Endothelial cell of umbilical vein (primary cell): Measurements from ENCODE around the gene ZSWIM7. TPM values are rescaled to one million over a fixed set of nuclear protein-coding genes. Genes with fewer than 3 reads are reported as not detected.

Source experiments
- Bru-seq: library from RNA; stranded (reverse); fragments of 400-500 nt; gene quantifications from one replicate; lab custom pipeline; 2021; lab: Mats Ljungman, UMichigan
- BruChase-seq, 2 experiments: library from RNA; stranded (reverse); fragments of 400-500 nt; gene quantifications; one replicate each; lab custom pipeline; 2021; lab: Mats Ljungman, UMichigan
- BruUV-seq: library from RNA; stranded (reverse); fragments of 400-500 nt; replicated peaks from 2 replicates; lab custom pipeline; 2021; lab: Mats Ljungman, UMichigan
- CTCF ChIA-PET: fragments of 300-600, 350-600 bp; sonication (Branson Sonifier 250); formaldehyde crosslinking; loops from one replicate; lab custom pipeline; 2021; ENCODE audit warnings: antibody characterized with exemption, inconsistent platforms; lab: Charles Lee
- POLR2A ChIA-PET: fragments of 300-600, 350-600 bp; sonication (Branson Sonifier 250); formaldehyde crosslinking; loops from one replicate; lab custom pipeline; 2021; ENCODE audit warnings: antibody characterized with exemption, inconsistent platforms; lab: Charles Lee
- DNase-seq: peaks from one replicate; pipeline ENCODE4 v3.0.0-alpha.2; 2011; ENCODE audit warnings: low read depth, low spot score
- FAIRE-seq: peaks from 2 replicates; lab custom pipeline; 2011; peaks lifted over from hg19 to GRCh38; lab: Jason Lieb, UNC
- H2AFZ ChIP-seq: 2 replicates; pipeline ENCODE4 v1.6.0; 2012; ENCODE audit warnings: low read depth, low read length, control low read depth, inconsistent platforms
- H3K27ac ChIP-seq: 2 replicates; pipeline ENCODE4 v1.5.1; 2011; ENCODE audit warnings: low read depth, mild to moderate bottlenecking, control low read depth, low read length, moderate library complexity; ENCODE audit not compliant: insufficient read depth
- H3K27me3 ChIP-seq, 2 experiments: 2 replicates each; pipeline versions ENCODE4 v1.6.0 to v1.6.1; 2011; ENCODE audit warnings: low read length in 2 of 2, mixed read lengths in 1 of 2; ENCODE audit not compliant: control insufficient read depth in 2 of 2, insufficient read depth in 2 of 2
- H3K36me3 ChIP-seq, 2 experiments: 2 replicates in 1 of 2; 3 replicates in 1 of 2; pipeline ENCODE4 v1.5.1; 2011; ENCODE audit warnings: low read length in 2 of 2, mild to moderate bottlenecking in 1 of 2, moderate library complexity in 1 of 2; ENCODE audit not compliant: control insufficient read depth in 2 of 2, insufficient read depth in 2 of 2; ENCODE audit errors: extremely low read depth in 1 of 2
- H3K4me1 ChIP-seq: 3 replicates; pipeline ENCODE4 v1.5.1; 2011; ENCODE audit warnings: mild to moderate bottlenecking, low read length; ENCODE audit not compliant: control insufficient read depth, insufficient read depth; ENCODE audit errors: extremely low read depth
- H3K4me2 ChIP-seq: 2 replicates; pipeline ENCODE4 v1.6.1; 2011; ENCODE audit warnings: low read length, control low read depth, mixed read lengths; ENCODE audit not compliant: insufficient read depth
- H3K4me3 ChIP-seq, 3 experiments: fragments of 200-600 bp in 1 of 3; sonication (generic), shearing (Covaris generic) in 1 of 3; replicated peaks in 1 of 3; 2 replicates each; pipeline ENCODE4 v1.5.1; 2011 to 2016; ENCODE audit warnings: control low read depth in 3 of 3, low read length in 3 of 3, mild to moderate bottlenecking in 2 of 3, inconsistent platforms in 1 of 3, low read depth in 1 of 3, moderate library complexity in 1 of 3; ENCODE audit not compliant: insufficient read depth in 1 of 3
- H3K79me2 ChIP-seq: 2 replicates; pipeline ENCODE4 v1.6.0; 2012; ENCODE audit warnings: low read length, inconsistent platforms; ENCODE audit not compliant: control insufficient read depth, insufficient read depth
- H3K9ac ChIP-seq: replicated peaks from 2 replicates; pipeline ENCODE3; 2011; ENCODE audit warnings: low read length, control low read depth; ENCODE audit not compliant: insufficient read depth; ENCODE audit errors: extremely low read depth
- H3K9me1 ChIP-seq: replicated peaks from 3 replicates; pipeline ENCODE4 v1.6.0; 2011; ENCODE audit warnings: mild to moderate bottlenecking, low read length; ENCODE audit not compliant: control insufficient read depth, insufficient read depth; ENCODE audit errors: extremely low read depth
- H3K9me3 ChIP-seq: replicated peaks from 2 replicates; pipeline ENCODE4 v1.5.1; 2012; ENCODE audit warnings: low read length, inconsistent platforms; ENCODE audit not compliant: control insufficient read depth, insufficient read depth
- H4K20me1 ChIP-seq: replicated peaks from 2 replicates; pipeline ENCODE3; 2011; ENCODE audit warnings: mild to moderate bottlenecking, low read length; ENCODE audit not compliant: control insufficient read depth, insufficient read depth; ENCODE audit errors: extremely low read depth
- EZH2 ChIP-seq: IDR thresholded peaks from 2 replicates; pipeline ENCODE4 v1.6.1; 2012; ENCODE audit warnings: borderline replicate concordance, low read depth, mild to moderate bottlenecking, moderate library complexity, low read length, inconsistent platforms; ENCODE audit not compliant: severe bottlenecking
- GATA2 ChIP-seq: IDR thresholded peaks from 2 replicates; pipeline ENCODE4 v1.7.0; 2011; ENCODE audit warnings: low read depth, mild to moderate bottlenecking, moderate library complexity, mixed read lengths, low read length; ENCODE audit not compliant: insufficient read length, insufficient read depth
- MYC ChIP-seq: IDR thresholded peaks from one replicate; pipeline ENCODE4 v1.6.1; 2011; ENCODE audit warnings: mild to moderate bottlenecking, low read depth, low read length
- POLR2A ChIP-seq: IDR thresholded peaks from 2 replicates; pipeline ENCODE4 v1.6.1; 2012; ENCODE audit warnings: low read depth, mild to moderate bottlenecking, control low read depth, low read length
- POLR2AphosphoS5 ChIP-seq: IDR thresholded peaks from 2 replicates; pipeline ENCODE4 v1.6.1; 2012; ENCODE audit warnings: low read depth, mild to moderate bottlenecking, control low read depth, low read length, moderate library complexity; ENCODE audit not compliant: insufficient read depth
- dilution Hi-C: fragments of 300-500 bp; cut with MboI; formaldehyde crosslinking; loops from one replicate; pipeline ENCODE4 v1.15.0; 2019; ENCODE audit warnings: low sequenced_read_pairs; ENCODE audit not compliant: extremely low pct_ligation_motif_present
- intact Hi-C: fragments of 100-400 bp; cut with micrococcal nuclease; formaldehyde crosslinking; loops from one replicate; pipeline ENCODE4 v1.10.0; 2022
- long read RNA-seq: library from polyadenylated mRNA; stranded (forward); transcript quantifications from one replicate; pipeline ENCODE4 v2.0.0, GENCODE V29; 2021
- polyA minus RNA-seq, 3 experiments: library from RNA; depleted of rRNA, polyadenylated mRNA; stranded (reverse); fragments of >200 nt; gene quantifications; 1 replicate in 1 of 3; 2 replicates in 2 of 3; pipeline ENCODE4 v1.2.3, GENCODE V29; 2011
- polyA plus RNA-seq, 4 experiments: library from polyadenylated mRNA; depleted of rRNA in 3 of 4; stranded (reverse) in 3 of 4; unstranded in 1 of 4; fragments of >200 nt; gene quantifications; 2 replicates each; pipeline versions ENCODE4 v1.2.1 to v1.2.3, GENCODE V29; 2011 to 2012; ENCODE audit warnings: missing spikeins in 1 of 4
- total RNA-seq: library from RNA; stranded (reverse); gene quantifications from 2 replicates; pipeline ENCODE4 v1.2.3, GENCODE V29; 2021
- TF ChIP-seq, protein P1 (sequence below), 2 donors: IDR thresholded peaks; 1 replicate in 1 of 2; 2 replicates in 1 of 2; pipeline ENCODE4 v1.5.1; 2011; ENCODE audit warnings: low read length in 2 of 2, mild to moderate bottlenecking in 2 of 2, moderate library complexity in 2 of 2, control low read depth in 1 of 2, inconsistent platforms in 1 of 2, low read depth in 1 of 2; ENCODE audit not compliant: insufficient read depth in 1 of 2; ENCODE audit errors: extremely low read depth in 1 of 2
- TF ChIP-seq, protein P2 (sequence below): IDR thresholded peaks from 2 replicates; pipeline ENCODE4 v1.6.1; 2011; ENCODE audit not compliant: insufficient read depth, insufficient read length

The ZSWIM7 gene, protein sequence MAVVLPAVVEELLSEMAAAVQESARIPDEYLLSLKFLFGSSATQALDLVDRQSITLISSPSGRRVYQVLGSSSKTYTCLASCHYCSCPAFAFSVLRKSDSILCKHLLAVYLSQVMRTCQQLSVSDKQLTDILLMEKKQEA
- 18.0 and 21.9 TPM in 2 replicates for total RNA-seq
- polyA plus RNA-seq, result 33.8 and 38.9 TPM in 2 replicates
- 26.7 and 30.5 TPM in 2 replicates for polyA plus RNA-seq (2011; cell fraction: cytosol; rRNA removed)
- polyA plus RNA-seq (2011; cell fraction: nucleus; rRNA removed), result 29.1 and 33.7 TPM in 2 replicates
- 27.3 and 27.8 TPM in 2 replicates for polyA plus RNA-seq (2012)
- polyA minus RNA-seq, result 11.0 and 21.6 TPM in 2 replicates
- 11.2 TPM for polyA minus RNA-seq (2011; cell fraction: cytosol; rRNA and poly(A)+ RNA removed)
- polyA minus RNA-seq (2011; cell fraction: nucleus; rRNA and poly(A)+ RNA removed), result 2.2 and 6.1 TPM in 2 replicates
- Bru-seq, nascent RNA, result percentile 63 among the genes with signal in this experiment
- percentile 63 among the genes with signal in this experiment for BruChase-seq, experiment 1, labeled RNA remaining after a 6-hour chase
- percentile 68 among the genes with signal in this experiment for BruChase-seq, experiment 2, labeled RNA remaining after a 2-hour chase
- long read RNA-seq, transcript ZSWIM7-205 (6 exons, 703 nt), result major isoform, 17 of 85 reads
- long read RNA-seq, transcript ZSWIM7-201 (5 exons, 2,008 nt), result major isoform, 17 of 85 reads
- long read RNA-seq, transcript ZSWIM7-212 (5 exons, 879 nt), result minor isoform, 6 of 85 reads
- long read RNA-seq, transcript ZSWIM7-206 (6 exons, 671 nt), result minor isoform, 6 of 85 reads
- long read RNA-seq, partial matches to known transcripts, result 7 of 85 reads
- long read RNA-seq, other reads (novel, unspliced or antisense), result 24 of 85 reads

DNA sequence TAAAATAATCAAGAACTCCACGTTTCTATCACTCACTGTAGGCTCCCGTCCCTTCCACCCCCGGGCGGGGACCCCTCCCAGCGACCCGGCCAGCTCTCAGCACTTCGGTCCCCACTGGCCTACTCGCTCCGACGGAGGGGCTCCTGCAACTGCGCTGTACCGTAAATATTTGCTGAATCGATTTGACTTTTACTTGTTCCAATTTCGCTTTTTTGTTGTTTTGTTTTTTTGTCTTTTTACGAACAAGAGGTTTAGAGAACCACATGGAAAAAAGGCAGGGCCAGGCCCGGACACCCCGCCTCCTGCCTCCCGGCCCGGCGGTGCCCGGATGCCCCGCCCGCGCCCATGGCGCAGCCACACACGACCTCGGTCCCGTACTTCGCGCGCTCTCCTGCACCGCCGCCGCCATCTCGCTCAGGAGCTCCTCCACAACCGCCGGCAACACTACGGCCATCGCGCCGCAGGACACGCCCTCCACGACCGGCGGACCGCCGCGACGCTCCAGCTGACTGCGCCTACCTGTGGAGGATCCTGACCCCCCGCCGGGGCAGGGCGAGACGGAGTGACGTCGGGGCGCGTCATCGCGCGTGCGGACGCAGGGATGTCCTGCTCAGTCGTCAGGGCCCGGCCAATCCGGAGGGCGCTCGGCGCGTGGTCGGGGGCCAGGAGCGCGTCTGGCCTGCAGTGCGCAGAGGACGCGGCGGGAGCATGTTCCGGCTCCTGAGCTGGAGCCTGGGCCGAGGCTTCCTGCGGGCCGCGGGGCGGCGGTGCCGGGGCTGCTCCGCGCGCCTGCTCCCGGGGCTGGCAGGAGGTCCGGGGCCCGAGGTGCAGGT is at the start of gene ZSWIM7, which contains the start of gene TTC19:
TSS of gene ZSWIM7 (minus strand) at position 564 of the 833 bp plus-strand sequence. CDS start at position 454, 110 bp downstream.
TSS of gene TTC19 (plus strand) at position 684 of the 833 bp plus-strand sequence. CDS start at position 709, 25 bp downstream.
- Histone ChIP-seq H3K4me1 (peaks cover 20% of the 10 kb centered on the region), H3K4me3 (peak within 1 kb of the TSS; percentile 67 to 96 (median 82)), H3K9ac (peak within 1 kb of the TSS; percentile 91), H3K9me1 (no peaks in the 10 kb centered on the region), H4K20me1 (no peaks in the 10 kb centered on the region), H2AFZ (peak within 1 kb of the TSS; percentile 83), H3K27ac (peak within 1 kb of the TSS; percentile 90), H3K9me3 (no peaks in the 10 kb centered on the region), H3K4me2 (peak within 1 kb of the TSS; percentile 99), H3K36me3 (peaks cover 3 to 22% of the 10 kb centered on the region in 2 experiments), H3K79me2 (peaks cover 33% of the 10 kb centered on the region), H3K27me3 (no peaks in the 10 kb centered on the region)
- peak; percentile 96 for DNase-seq
- intact Hi-C loops (loop anchor here (2.0 kb wide), 2 partner anchors 41 to 743 kb away; no protein-coding TSS in a partner anchor), dilution Hi-C loops (no loop called here)
- peak; percentile 91 for FAIRE-seq
- POLR2A ChIA-PET, result interaction anchor here (0.7 to 1.2 kb wide), 6 partner anchors 12 to 383 kb away, joined by 3 to 7 read pairs (median 3); partner anchors contain the start of gene ADORA2B
- CTCF ChIA-PET, result interaction anchor here (0.7 to 6.8 kb wide), 15 partner anchors 14 to 497 kb away, joined by 3 to 133 read pairs (median 3); partner anchors contain the start of gene ADORA2B
- TSS peak; percentile 29 for BruUV-seq
- TF ChIP-seq GATA2, result no peak
- no peak for TF ChIP-seq EZH2
- TF ChIP-seq, protein P1, sequence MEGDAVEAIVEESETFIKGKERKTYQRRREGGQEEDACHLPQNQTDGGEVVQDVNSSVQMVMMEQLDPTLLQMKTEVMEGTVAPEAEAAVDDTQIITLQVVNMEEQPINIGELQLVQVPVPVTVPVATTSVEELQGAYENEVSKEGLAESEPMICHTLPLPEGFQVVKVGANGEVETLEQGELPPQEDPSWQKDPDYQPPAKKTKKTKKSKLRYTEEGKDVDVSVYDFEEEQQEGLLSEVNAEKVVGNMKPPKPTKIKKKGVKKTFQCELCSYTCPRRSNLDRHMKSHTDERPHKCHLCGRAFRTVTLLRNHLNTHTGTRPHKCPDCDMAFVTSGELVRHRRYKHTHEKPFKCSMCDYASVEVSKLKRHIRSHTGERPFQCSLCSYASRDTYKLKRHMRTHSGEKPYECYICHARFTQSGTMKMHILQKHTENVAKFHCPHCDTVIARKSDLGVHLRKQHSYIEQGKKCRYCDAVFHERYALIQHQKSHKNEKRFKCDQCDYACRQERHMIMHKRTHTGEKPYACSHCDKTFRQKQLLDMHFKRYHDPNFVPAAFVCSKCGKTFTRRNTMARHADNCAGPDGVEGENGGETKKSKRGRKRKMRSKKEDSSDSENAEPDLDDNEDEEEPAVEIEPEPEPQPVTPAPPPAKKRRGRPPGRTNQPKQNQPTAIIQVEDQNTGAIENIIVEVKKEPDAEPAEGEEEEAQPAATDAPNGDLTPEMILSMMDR (IDR thresholded peaks at IDR 0.05; ENCODE audit: extremely low read depth in 1 of 2, insufficient read depth in 1 of 2, low read depth in 1 of 2, low read length in 2 of 2), result no peak
- peak; percentile 99 for TF ChIP-seq POLR2AphosphoS5
- peak; percentile 2 for TF ChIP-seq MYC
- TF ChIP-seq POLR2A, result peak; percentile 92
- TF ChIP-seq, protein P2, sequence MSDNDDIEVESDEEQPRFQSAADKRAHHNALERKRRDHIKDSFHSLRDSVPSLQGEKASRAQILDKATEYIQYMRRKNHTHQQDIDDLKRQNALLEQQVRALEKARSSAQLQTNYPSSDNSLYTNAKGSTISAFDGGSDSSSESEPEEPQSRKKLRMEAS, result peak; percentile 50
